ENCODE measurements around the gene ELL. TPM values are rescaled to one million over a fixed set of nuclear protein-coding genes. Genes with fewer than 3 reads are reported as not detected.

The ELL gene
- total RNA-seq, 1 donor from 2014 or later = 9.7 TPM

DNA sequence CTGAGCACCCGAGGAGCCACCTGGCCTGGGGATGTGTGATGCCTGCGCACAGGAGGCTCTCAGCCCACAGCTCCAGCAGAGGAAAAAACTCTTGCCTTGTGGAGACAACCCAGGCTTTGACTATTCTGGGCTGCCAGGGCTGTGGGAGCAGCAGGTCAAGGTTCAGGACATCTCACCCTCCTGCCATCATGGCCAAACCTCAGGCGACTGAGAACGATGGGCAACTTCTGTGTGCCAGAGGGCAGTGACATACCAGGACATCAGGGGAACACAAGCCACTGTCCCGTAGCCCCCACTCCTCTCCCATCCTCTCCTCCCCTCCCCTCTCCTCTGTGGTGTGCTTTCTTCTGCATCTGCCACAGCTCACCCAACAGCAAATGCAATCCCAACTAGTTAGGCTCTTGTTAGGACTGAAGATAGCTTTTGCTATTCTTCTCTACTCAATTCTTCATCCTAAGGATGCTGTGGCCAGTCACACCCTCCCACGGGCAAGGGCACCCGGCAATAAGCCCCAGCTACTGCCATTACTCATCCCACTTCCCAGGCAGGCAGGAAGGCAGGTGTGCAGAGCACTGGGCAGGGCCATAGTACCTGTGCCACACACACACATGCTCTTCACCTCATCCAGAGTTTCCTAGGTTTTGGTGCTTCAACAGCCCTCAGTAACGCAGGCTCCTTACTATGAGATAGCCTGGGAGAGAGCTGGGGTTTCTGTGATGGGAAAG is 16.8 kb downstream of the ELL start:
- Histone ChIP-seq H3K27me3 (ENCODE audit: control insufficient read depth, insufficient read depth, low read length) (no peaks in the 10 kb centered on the region), H3K36me3 (ENCODE audit: control insufficient read depth, insufficient read depth, low read length) (no peaks in the 10 kb centered on the region), H3K4me3 (ENCODE audit: low read depth, low read length) (no peak overlapping the region)
- TF ChIP-seq, protein P1, sequence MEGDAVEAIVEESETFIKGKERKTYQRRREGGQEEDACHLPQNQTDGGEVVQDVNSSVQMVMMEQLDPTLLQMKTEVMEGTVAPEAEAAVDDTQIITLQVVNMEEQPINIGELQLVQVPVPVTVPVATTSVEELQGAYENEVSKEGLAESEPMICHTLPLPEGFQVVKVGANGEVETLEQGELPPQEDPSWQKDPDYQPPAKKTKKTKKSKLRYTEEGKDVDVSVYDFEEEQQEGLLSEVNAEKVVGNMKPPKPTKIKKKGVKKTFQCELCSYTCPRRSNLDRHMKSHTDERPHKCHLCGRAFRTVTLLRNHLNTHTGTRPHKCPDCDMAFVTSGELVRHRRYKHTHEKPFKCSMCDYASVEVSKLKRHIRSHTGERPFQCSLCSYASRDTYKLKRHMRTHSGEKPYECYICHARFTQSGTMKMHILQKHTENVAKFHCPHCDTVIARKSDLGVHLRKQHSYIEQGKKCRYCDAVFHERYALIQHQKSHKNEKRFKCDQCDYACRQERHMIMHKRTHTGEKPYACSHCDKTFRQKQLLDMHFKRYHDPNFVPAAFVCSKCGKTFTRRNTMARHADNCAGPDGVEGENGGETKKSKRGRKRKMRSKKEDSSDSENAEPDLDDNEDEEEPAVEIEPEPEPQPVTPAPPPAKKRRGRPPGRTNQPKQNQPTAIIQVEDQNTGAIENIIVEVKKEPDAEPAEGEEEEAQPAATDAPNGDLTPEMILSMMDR (IDR thresholded peaks at IDR 0.05; ENCODE audit: insufficient read depth, low read length, severe bottlenecking) = no peak
- DNase-seq (ENCODE audit: low read depth) (peak; percentile 50), FAIRE-seq (peak; percentile 87)

DNA sequence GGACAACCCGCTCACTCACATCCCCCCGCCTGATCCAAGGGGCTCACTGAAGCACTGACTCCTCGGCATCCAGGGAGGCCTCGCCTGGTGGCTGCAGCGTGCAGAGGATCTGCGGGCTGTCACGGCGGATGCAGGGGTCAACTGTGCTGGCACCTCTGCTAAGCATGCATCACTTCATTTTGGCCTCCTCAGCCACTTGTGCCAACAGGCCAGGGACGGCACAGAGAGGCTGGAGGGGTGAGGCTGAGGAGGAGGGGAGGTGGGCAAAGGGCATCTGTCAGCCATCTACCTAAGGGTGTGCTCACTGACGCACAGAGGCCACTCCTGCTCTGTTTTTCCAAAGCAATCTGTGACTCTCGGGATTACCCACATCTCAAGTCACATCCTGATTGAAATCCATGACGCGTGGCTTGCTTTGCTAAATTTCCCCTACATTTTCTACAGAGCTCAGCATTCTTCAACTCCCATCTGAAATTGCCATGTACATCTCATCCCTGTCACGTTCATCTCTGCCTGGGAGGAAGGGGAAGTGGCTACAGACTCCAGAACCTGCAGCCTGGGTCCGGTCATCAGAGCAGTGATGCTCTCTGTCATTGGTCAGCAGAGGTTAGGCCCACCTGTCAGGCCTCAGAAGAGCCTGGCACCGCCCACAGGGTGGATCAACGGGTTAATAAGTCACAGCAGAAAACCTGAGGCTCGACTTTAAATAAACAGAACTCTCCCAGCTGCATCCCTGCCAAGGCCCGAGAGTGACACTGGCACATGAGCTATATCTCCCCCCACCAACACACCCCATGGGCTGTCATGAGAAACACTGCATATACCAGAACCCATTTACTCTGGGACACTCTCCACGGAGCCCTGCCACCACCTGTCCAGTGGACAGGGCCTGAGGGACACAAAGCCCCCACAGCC is 17.6 kb downstream of the ELL start:
- Histone ChIP-seq H3K27me3 (ENCODE audit: control insufficient read depth, insufficient read depth, low read length) (no peaks in the 10 kb centered on the region), H3K36me3 (ENCODE audit: control insufficient read depth, insufficient read depth, low read length) (no peaks in the 10 kb centered on the region), H3K4me3 (ENCODE audit: low read depth, low read length) (no peak overlapping the region)
- DNase-seq (ENCODE audit: low read depth) (no peak), FAIRE-seq (no peak)
- TF ChIP-seq, protein P1 (IDR thresholded peaks at IDR 0.05; ENCODE audit: insufficient read depth, low read length, severe bottlenecking) = no peak

DNA sequence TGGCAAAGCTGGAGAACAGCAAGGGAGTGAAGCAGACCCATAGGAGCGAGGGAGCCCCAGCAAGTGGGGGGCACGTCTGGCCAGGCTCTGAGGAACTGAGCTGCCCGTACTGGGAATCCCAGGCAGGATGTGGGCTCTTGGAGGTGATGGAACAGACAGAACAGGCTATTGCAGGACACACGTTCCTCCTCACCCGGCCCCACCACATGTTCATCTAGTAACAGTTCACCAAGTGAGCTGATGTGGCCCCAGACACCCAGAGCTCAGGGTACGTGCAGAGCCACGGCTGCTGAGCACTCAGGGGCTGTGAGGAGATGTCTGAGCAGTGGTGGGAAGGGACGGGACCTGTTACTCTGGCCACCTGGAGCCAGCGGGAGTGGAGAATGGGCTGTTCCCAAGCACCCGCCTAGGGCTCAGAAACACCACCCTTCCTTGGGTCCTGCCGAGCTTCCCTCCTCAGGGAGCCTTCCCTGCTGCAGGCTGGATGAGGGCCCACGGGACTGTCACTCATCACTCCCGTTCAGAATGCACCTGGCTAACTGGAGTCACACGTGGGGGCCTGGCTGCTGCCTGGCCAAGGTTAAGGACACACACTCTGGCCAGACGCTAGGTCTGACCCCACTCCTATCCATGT is 18.4 kb downstream of the ELL start:
- DNase-seq (ENCODE audit: low read depth) (no peak), FAIRE-seq (no peak)
- TF ChIP-seq, protein P1 (IDR thresholded peaks at IDR 0.05; ENCODE audit: insufficient read depth, low read length, severe bottlenecking) = no peak
- Histone ChIP-seq H3K4me3 (ENCODE audit: low read depth, low read length) (no peak overlapping the region), H3K27me3 (ENCODE audit: control insufficient read depth, insufficient read depth, low read length) (no peaks in the 10 kb centered on the region), H3K36me3 (ENCODE audit: control insufficient read depth, insufficient read depth, low read length) (no peaks in the 10 kb centered on the region)

DNA sequence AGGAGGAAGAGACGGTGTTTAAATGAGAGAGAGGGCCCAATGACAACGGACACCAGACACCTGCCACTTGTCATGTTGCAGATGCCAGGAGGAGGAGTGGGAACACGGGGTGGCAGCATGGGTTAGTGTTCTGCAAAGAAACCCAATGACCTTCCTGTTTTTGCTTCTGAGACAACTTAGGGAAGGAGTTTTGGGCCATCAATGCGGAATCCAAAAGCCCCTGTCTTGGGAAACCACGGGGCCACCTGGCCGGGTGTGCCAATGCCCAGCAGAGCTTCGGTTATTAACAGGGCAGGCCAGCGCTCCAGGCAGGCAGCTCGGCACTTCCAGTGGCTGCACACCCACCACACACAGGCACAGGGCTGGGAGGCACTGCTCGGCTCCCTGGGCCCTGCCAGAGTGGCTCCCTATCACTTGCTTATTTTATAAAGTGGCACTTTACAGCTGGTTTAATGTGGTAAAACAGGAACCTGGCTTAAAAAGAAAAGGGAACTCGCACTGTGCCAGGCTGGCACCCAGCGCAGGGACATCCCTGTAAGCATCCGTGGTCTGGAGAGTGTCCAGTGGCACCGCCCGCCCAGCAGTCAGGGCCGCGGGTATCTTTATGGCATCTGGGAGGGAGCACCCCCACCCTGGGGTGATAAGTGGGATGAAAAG is 19.1 kb downstream of the ELL start:
- DNase-seq (ENCODE audit: low read depth) (no peak), FAIRE-seq (no peak)
- no peaks in the 10 kb centered on the region for H3K27me3 ChIP-seq (ENCODE audit: control insufficient read depth, insufficient read depth, low read length)
- H3K4me3 ChIP-seq (ENCODE audit: low read depth, low read length) = no peak overlapping the region
- no peaks in the 10 kb centered on the region for H3K36me3 ChIP-seq (ENCODE audit: control insufficient read depth, insufficient read depth, low read length)
- TF ChIP-seq, protein P1 (IDR thresholded peaks at IDR 0.05; ENCODE audit: insufficient read depth, low read length, severe bottlenecking) = no peak

DNA sequence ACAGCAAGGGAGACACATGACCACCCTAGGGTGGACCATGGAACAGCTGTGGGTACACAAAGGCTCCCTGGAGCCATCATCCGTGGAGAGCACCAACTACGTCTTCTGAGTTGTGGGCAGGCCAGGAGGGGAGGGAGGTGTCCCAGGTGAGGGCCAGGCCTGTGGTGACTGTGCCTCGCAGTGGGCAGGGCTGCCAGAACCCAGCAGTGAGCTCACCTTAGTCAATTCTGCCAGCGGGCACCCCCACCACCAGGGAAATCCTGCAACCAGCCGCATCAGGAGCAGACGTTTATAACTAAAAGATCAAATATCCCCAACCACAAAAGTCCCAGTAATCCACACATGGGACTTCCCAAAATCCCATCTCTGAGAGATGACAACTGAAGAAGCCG is 19.6 kb downstream of the ELL start:
- H3K4me3 ChIP-seq (ENCODE audit: low read depth, low read length) = no peak overlapping the region
- no peaks in the 10 kb centered on the region for H3K36me3 ChIP-seq (ENCODE audit: control insufficient read depth, insufficient read depth, low read length)
- TF ChIP-seq, protein P1 (IDR thresholded peaks at IDR 0.05; ENCODE audit: insufficient read depth, low read length, severe bottlenecking) = no peak
- no peaks in the 10 kb centered on the region for H3K27me3 ChIP-seq (ENCODE audit: control insufficient read depth, insufficient read depth, low read length)
- DNase-seq (ENCODE audit: low read depth) = no peak
- no peak for FAIRE-seq
